WI38 (cell line): Measurements from ENCODE around the gene COL18A1.

ENCODE experiments used
- H3K4me3 ChIP-seq: 2 replicates; pipeline ENCODE4 v1.5.1; 2011; ENCODE audit warnings: low read depth, mild to moderate bottlenecking, control low read depth, low read length
- TF ChIP-seq, protein P1 (sequence below): IDR thresholded peaks from 2 replicates; pipeline ENCODE4 v1.5.1; 2012; ENCODE audit warnings: low read depth, mild to moderate bottlenecking, control low read depth, low read length

The COL18A1 gene

DNA sequence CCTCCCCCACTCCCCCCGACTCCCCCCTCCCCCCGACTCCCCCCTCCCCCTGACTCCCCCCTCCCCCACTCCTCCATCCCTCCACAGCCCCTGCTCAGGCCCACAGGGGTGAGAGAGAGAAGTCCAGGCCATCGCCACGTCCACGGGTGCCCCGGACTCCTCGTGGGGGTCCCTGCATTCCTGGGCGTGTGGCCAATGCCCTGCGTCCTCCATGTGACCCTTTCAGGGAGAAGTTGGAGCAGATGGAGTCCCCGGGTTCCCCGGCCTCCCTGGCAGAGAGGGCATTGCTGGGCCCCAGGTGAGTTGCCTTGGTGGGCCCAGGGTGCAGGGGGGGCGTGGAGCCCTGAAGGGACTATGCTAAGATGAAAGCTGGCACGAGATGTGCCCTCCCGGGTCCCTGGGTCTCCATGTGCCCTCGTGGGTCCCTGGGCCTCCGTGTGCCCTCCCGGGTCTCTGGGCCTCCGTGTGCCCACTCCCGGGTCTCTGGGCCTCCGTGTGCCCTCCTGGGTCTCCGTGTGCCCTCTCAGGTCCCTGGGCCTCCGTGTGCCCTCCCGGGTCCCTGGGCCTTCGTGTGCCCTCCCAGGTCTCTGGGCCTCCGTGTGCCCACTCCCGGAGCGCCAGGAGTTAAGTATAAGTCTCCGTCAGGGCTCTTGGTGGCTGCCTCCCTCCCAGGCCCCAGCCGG lies 85.2 kb downstream of the COL18A1 start:
- TF ChIP-seq, protein P1, sequence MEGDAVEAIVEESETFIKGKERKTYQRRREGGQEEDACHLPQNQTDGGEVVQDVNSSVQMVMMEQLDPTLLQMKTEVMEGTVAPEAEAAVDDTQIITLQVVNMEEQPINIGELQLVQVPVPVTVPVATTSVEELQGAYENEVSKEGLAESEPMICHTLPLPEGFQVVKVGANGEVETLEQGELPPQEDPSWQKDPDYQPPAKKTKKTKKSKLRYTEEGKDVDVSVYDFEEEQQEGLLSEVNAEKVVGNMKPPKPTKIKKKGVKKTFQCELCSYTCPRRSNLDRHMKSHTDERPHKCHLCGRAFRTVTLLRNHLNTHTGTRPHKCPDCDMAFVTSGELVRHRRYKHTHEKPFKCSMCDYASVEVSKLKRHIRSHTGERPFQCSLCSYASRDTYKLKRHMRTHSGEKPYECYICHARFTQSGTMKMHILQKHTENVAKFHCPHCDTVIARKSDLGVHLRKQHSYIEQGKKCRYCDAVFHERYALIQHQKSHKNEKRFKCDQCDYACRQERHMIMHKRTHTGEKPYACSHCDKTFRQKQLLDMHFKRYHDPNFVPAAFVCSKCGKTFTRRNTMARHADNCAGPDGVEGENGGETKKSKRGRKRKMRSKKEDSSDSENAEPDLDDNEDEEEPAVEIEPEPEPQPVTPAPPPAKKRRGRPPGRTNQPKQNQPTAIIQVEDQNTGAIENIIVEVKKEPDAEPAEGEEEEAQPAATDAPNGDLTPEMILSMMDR: no peak
- no peak overlapping the region for H3K4me3 ChIP-seq

GRCh38 chr21:45491056-45491455 lies 86.1 kb downstream of the COL18A1 start:
- TF ChIP-seq, protein P1: no peak
- no peak overlapping the region for H3K4me3 ChIP-seq

DNA sequence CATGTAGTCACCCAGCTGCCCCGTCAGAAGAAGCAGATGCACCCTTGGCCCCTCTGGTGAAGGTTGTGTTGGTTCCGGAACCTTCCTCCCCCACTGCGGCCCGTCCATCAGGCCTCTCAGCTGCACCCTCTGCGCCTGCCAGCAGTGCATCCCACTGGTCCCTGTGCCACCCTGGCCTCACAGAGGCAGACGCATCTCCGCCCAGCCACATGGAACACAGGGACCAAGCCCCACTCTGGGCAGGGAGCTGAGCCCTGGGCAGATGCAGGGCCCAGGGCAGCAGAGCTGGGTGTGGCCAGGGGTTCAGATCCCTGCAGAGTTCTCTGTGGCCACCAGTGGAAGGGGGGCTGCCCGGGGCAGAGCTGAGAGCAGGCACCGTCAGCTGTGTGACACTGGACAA lies 86.7 kb downstream of the COL18A1 start:
- TF ChIP-seq, protein P1: no peak
- H3K4me3 ChIP-seq: no peak overlapping the region

DNA sequence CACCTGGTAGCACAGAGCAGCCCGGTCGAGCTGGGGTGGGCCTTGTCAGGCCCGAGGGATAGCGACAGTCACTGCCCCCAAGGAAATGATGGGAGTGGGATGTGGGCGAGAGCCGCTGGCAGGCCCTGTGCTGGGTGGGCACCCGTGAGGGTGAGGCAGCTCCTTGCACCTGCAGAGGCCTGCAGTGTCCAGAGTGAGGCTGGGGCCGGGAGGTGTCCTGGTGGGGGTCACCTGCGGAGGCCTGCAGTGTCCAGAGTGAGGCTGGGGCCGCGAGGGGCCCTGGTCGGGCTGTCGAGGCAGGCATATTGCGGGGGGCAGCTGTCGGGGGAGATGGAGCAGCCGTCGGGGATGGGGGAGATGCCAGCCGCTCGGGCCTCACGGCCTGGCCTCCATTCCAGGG lies 87.8 kb downstream of the COL18A1 start:
- TF ChIP-seq, protein P1: no peak
- no peak overlapping the region for H3K4me3 ChIP-seq

GRCh38 chr21:45493401-45494001 lies 88.5 kb downstream of the COL18A1 start:
- H3K4me3 ChIP-seq: no peak overlapping the region
- TF ChIP-seq, protein P1: no peak

DNA sequence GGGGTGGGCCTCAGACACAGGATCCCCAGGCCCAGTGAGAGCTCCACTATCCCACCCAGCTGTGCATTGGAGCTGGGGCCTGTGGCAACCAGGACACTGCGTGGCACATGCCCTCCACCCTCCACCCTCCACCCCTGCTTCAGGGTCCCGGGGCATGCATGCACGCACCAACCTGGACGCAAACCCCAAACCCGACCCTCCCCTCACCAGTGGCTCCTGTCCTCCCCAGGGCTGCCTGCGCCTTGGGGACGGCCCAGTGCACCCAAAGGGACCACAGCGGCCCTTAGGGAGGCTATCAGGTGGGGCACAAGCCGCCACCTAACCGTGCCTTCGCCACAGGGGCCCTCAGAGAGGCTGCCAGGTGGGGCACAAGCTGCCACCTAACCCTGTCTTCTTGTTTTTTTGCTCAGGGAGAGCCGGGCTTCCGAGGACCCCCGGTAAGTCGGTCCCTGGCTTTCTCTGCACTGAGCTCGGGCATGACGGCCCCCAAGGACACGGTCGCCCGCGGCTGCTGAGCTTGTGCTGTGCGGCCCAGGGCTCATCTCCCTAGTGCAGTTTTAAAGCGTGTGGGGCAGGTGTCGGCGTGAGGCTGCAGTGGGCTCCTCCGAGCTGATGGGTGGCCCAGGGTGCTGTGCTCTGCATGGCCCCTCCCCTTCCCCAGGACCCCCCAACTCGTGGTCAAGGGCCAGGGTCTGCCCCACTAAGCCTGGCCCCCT lies 89.3 kb downstream of the COL18A1 start:
- TF ChIP-seq, protein P1: no peak
- no peak overlapping the region for H3K4me3 ChIP-seq
